C4-2B (cell line): ENCODE data around the gene RPS27L.

Experiments
- H3K27ac ChIP-seq: fragments of 450-650 bp; 2 replicates; pipeline ENCODE4 v1.5.1; 2017
- CTCF ChIP-seq: fragments of 450-650 bp; conservative IDR thresholded peaks from 2 replicates; pipeline ENCODE4 v1.5.1; 2017; ENCODE audit warnings: mild to moderate bottlenecking
- ZFX ChIP-seq: fragments of 450-650 bp; IDR thresholded peaks from 2 replicates; pipeline ENCODE4 v1.6.1; 2017

RPS27L gene

GRCh38 chr15:63157118-63157843 lies at the start of gene RPS27L:
TSS of gene RPS27L (minus strand) at chr15:63157477. CDS start at chr15:63157405, 72 bp downstream.
- no peak for TF ChIP-seq CTCF
- TF ChIP-seq ZFX = peak; percentile 90
- peak within 1 kb of the TSS; percentile 93 for H3K27ac ChIP-seq

GRCh38 chr15:63206079-63206478 lies 48.8 kb upstream of the RPS27L start:
- TF ChIP-seq ZFX (no peak), CTCF (no peak)
- H3K27ac ChIP-seq = no peak overlapping the region

- TF ChIP-seq CTCF = no peak
- no peak for TF ChIP-seq ZFX
These were observed 46.3 kb upstream of the RPS27L start for GRCh38 chr15:63203451-63204090.

GRCh38 chr15:63202861-63203260 lies 45.6 kb upstream of the RPS27L start:
- H3K27ac ChIP-seq = no peak overlapping the region
- TF ChIP-seq CTCF (no peak), ZFX (no peak)

More at GRCh38 chr15:63203451-63204090, 46.3 kb upstream of the RPS27L start:
- no peak overlapping the region for H3K27ac ChIP-seq

GRCh38 chr15:63200464-63201249 lies 43.4 kb upstream of the RPS27L start:
- H3K27ac ChIP-seq = no peak overlapping the region
- TF ChIP-seq ZFX (no peak), CTCF (no peak)

- TF ChIP-seq CTCF (no peak), ZFX (no peak)
- no peak overlapping the region for H3K27ac ChIP-seq
These were observed 41.3 kb upstream of the RPS27L start for GRCh38 chr15:63198371-63199250.
